ENCODE measurements around the gene PEX14.

GRCh38 chr1:10608690-10609089 is 133.9 kb downstream of the PEX14 start:
- TF ChIP-seq CTCF (IDR thresholded peaks at IDR 0.05; ENCODE audit: extremely low read depth in 1 of 2, insufficient read depth in 1 of 2, low read depth in 1 of 2, low read length in 2 of 2) (no peak), MAX (IDR thresholded peaks at IDR 0.05; ENCODE audit: insufficient read depth, insufficient read length) (no peak), EZH2 (IDR thresholded peaks at IDR 0.05; ENCODE audit: borderline replicate concordance, low read depth, low read length, severe bottlenecking) (no peak), POLR2A (IDR thresholded peaks at IDR 0.05; ENCODE audit: low read depth, low read length) (no peak), POLR2AphosphoS5 (IDR thresholded peaks at IDR 0.05; ENCODE audit: insufficient read depth, low read depth, low read length) (no peak)

All from endothelial cell of umbilical vein (primary cell).